Stimulated activated CD8-positive, alpha-beta memory T cell treated with anti-CD3 and anti-CD28 coated beads, Interleukin-4, amount 100 ng/mL, for 48 hours (primary cell): ENCODE data around the gene ACER1.
"Not testable (repeated sequence)": the region's sequence is repeated elsewhere in the genome, so short reads cannot be mapped to it uniquely, and the experiment has no call there.

ENCODE experiments used
- DNase-seq: peaks from one replicate; pipeline ENCODE4 v3.0.0-alpha.2; 2020

The ACER1 gene

DNA sequence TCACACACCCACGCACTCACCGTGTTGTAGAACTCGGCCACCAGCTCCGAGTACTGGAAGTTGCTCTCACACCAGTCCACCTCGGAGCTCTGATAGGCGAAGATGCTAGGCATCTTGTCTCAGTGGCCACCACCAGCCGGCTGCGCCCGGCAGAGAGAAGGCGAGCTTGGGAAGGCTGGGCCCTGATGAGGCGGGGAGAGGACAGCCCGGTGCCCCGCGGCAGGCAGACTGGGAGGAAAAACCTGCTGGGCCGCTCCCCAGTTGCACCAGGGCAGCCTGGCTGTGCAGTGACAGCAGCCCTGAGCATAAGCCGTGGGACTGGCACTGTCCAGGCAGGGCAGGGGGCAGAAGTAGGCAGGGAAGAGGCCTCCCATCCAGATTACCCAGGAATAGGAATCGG, at the start of gene ACER1:
Gene ACER1, minus strand, starts transcription at position 174 of the 400 bp plus-strand sequence. Its CDS starts 61 bp downstream, at position 113.
- DNase-seq = no peak

GRCh38 chr19:6383188-6383587, 49.8 kb upstream of the ACER1 start:
- DNase-seq = no peak

GRCh38 chr19:6381030-6381750, 47.8 kb upstream of the ACER1 start:
- no peak for DNase-seq

- DNase-seq = no peak
Observed at GRCh38 chr19:6379744-6380143, 46.3 kb upstream of the ACER1 start.

DNA sequence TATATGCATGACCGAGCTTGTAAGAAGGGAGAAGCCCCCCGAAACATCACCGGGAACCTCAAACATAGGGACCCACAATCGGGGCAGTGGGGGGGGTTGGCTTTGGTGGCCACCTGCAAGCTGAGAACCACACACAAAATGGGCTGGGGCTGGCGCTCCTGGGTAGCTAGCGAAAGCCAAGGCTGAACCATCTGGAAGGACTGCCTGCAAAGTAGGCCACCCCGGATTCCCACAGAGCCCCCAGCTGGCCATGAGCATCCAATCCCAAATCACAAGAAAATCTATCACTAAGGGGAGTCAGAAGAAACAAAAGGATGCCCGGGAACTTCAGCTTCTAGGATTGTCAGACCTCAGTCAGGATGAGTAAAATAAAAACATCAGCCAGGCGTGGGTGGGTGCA, 45.1 kb upstream of the ACER1 start:
- DNase-seq = no peak

GRCh38 chr19:6378041-6378440, 44.6 kb upstream of the ACER1 start:
- DNase-seq = no peak

GRCh38 chr19:6376512-6377190, 43.2 kb upstream of the ACER1 start:
- no peak for DNase-seq

DNA sequence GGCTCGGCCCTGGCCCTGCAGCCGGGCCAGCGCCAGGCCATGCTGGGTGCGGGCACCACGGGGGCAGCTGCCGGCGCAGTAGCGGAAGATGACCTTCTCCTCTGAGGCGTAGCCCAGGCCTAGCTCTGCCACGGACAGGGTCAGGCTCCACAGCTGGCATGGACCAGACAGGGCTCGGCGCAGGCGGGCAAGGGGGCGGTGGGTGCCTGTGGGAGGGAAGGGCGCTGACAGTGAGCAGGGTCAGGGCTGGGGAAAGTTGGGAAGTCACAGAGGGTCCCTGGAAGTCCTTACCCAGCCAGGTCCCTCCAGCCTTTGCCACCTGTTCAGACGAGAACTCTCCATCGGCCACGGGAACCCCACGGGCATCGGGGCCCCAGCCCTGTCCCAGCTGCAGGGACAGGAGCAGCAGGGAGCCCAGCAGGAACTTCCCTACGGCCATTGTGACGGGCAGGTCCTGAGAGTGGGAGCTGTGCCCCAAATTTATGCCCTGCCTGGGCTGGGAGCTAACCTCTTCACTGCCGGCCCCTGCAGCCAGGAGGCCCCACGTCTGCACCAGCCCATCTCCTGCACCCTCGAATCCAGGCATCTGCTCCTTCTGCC, 42.1 kb upstream of the ACER1 start, which contains the start of gene PSPN:
Gene PSPN, minus strand, starts transcription at position 523 of the 600 bp plus-strand sequence. Its CDS starts 84 bp downstream, at position 439.
- DNase-seq = no peak

- no peak for DNase-seq
Observed at GRCh38 chr19:6374711-6375410, 41.4 kb upstream of the ACER1 start.

GRCh38 chr19:6374161-6374709, 40.8 kb upstream of the ACER1 start:
- DNase-seq = no peak

DNA sequence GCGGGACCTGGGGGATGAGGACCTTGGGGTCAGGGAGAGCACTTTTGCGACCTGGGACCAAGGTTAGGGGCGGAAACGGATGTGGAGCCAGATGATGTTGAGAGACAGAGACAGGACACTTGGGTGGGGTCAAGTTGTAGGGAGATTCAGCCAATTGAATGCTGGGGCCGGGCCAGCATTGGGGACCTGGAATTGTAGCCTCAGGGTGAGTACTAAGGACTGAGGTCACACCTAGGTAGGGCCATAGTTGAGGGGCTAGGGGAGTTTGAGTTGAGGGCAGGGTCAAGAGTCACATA, 40.3 kb upstream of the ACER1 start:
- no peak for DNase-seq

DNA sequence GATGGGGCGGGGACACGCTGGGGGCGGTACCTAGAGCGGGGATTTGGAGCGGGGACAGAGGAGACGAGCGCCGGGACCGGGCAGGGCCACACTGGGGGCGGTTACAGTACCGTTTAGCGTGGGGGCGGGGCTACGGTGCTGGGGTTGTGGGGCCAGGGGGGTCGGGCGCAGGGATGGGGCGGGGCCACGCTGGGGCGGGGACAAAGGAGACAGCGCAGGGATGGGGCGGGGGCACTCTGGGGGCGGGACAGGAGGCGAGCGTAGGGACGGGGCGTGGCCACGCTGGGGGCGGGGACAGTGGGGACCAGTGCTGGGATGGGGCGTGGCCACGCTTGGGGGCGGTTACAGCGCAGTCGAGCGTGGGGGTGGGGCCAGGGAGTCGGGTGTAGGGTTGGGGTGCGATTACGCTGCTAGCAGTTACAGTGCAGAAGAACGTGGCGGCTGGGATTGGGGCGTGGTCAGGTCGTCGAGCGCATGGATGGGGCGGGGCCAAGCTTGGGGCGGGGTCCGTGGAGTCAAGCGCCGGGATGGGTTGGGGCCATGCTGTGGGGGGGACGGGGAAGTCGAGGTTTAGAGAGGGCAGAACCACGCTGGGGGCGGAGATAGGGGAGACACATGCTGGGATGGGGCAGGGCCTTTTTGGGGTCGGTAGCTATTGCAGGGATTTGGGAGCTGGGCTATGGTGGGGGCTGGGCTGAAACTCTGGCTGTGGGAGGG, 39.8 kb upstream of the ACER1 start:
- DNase-seq = peak; percentile 100

GRCh38 chr19:6372594-6373095, 39.2 kb upstream of the ACER1 start, which contains the start of gene ALKBH7:
Gene ALKBH7 (plus strand): TSS chr19:6372794. CDS start chr19:6372821, 27 bp downstream.
- DNase-seq = peak; percentile 95

DNA sequence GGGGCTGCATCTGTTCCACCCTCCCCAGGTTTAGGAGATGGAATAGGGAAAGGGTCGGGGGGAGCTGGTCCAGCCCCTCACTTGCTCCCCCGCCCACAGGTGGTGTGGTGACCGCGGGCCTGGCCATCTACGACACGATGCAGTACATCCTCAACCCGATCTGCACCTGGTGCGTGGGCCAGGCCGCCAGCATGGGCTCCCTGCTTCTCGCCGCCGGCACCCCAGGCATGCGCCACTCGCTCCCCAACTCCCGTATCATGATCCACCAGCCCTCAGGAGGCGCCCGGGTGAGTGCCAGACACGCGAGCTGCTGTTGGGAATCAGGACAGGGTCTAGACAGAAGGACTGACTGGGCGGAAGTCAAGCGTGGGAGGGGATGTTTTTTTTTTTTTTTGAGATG, 30.9 kb upstream of the ACER1 start:
- no peak for DNase-seq

DNA sequence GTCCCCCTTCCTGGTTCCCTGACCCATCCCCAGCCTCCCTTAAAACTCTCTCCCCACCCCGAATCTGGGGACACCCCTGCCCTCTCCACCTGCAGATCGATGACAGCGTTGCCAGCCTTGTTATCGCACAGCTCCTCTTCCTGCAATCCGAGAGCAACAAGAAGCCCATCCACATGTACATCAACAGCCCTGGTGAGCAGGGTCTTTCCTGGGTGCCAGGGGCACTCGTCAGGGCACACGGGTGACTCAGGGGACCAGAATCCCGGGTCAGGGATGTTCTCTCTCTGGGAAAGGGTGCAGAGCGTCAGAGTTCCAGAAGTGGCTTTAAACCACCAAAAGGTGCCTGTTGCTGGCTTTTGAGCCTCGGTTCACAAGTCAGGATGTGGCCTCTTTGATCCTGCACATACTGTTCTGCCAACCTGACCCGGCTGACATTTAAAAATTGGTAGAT, 29.0 kb upstream of the ACER1 start:
- peak; percentile 45 for DNase-seq

DNA sequence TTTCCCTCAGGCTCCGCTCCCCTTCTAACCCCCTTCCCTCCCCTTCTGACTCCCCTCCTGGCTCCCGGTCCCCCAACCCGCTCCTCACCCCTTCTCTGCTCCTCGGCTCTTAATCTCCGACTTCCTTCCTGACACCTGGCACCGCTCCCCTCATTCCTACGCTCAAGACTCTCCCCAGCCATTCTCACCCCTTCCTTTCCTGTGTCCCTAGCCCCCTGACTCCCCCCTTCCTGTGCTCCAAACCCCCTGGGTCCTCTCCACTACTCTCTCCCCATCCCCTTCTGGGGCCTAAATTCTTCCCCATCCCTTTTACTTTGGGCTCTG, 28.6 kb upstream of the ACER1 start:
- DNase-seq = peak; percentile 36

- DNase-seq = not testable (repeated sequence)
Observed at GRCh38 chr19:6360857-6361216, 27.4 kb upstream of the ACER1 start.

GRCh38 chr19:6360445-6360844, 27.0 kb upstream of the ACER1 start:
- DNase-seq = not testable (repeated sequence)

- DNase-seq = no peak
Observed at GRCh38 chr19:6359568-6360341, 26.3 kb upstream of the ACER1 start.

DNA sequence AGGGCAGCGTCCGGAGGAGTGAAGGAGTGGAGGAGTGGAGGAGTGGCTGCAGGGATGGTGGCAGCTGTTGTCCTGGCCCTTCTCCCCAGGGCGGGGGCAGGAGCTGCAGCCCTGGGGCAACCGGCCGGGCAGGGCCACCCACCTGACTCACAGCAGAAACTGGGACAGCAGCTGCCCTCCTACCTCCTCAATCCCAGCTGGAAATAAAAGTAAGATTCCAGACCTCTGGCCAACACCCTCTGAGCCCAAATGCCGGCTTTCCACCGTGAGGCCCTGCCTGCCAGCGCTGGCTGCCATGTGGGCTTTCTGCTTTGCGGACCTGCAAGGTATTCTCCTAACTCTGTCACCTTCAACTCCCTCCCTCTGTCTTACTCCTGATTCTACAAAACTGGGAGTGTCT, 24.6 kb upstream of the ACER1 start:
- no peak for DNase-seq

- no peak for DNase-seq
Observed at GRCh38 chr19:6357174-6357573, 23.8 kb upstream of the ACER1 start.
